GM12873 (cell line): ENCODE measurements around the gene NACC2.

Experiments used
- TF ChIP-seq, protein P1 (sequence below): IDR thresholded peaks from 2 replicates; pipeline ENCODE4 v1.5.1; 2012; ENCODE audit warnings: low read depth, mild to moderate bottlenecking, moderate library complexity, low read length, control low read depth; ENCODE audit not compliant: insufficient read depth; ENCODE audit errors: missing control alignments

NACC2 gene

DNA sequence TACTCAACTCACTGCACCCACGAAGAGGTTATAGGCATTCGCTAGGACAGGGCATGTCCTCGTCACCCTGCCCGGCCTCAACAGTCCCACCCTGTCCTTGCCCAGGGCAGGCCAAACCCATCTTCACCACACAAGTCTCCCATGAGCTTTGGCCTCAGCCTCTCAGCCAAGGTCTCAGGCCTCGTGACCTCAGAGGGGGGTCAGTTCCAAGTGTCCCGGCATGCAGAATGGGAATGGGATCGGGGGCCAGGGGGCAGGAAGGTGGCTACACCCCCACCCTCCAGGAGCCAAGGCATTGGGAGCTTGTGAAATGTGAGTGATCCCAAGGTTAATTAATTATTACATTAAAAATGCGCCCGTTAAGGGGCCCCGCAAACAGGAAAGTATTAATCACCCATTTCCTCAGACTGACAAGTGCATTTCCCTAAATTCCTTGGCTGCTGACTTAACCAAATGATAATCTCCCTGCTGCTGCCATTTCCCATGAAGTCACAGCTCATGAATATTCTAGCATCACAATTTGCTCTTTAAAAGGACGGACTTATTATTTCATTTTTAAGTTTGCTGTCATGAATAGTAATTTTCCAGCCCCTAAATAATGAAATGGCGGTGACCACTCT is 125.9 kb downstream of the NACC2 start:
- TF ChIP-seq, protein P1, sequence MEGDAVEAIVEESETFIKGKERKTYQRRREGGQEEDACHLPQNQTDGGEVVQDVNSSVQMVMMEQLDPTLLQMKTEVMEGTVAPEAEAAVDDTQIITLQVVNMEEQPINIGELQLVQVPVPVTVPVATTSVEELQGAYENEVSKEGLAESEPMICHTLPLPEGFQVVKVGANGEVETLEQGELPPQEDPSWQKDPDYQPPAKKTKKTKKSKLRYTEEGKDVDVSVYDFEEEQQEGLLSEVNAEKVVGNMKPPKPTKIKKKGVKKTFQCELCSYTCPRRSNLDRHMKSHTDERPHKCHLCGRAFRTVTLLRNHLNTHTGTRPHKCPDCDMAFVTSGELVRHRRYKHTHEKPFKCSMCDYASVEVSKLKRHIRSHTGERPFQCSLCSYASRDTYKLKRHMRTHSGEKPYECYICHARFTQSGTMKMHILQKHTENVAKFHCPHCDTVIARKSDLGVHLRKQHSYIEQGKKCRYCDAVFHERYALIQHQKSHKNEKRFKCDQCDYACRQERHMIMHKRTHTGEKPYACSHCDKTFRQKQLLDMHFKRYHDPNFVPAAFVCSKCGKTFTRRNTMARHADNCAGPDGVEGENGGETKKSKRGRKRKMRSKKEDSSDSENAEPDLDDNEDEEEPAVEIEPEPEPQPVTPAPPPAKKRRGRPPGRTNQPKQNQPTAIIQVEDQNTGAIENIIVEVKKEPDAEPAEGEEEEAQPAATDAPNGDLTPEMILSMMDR: no peak

DNA sequence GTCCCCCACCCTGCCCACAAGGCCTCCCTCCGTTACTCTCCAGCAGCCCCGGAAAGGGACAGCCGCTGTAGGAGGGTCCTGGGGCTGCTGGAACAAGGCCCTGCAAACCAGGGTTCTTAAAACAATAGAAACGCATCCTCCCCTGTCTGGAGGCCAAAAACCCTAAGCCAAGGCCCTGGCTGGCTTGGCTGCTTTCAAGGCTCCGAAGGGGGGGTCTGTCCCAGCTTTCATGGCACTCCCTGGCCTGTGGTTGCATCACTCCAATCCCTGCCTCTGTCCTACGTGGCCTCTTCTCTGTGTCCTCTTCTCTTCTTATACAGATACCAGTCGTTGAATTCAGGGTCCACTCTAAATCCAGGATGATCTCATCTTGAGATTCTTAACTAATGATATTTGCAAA is 126.5 kb downstream of the NACC2 start:
- TF ChIP-seq, protein P1: no peak

DNA sequence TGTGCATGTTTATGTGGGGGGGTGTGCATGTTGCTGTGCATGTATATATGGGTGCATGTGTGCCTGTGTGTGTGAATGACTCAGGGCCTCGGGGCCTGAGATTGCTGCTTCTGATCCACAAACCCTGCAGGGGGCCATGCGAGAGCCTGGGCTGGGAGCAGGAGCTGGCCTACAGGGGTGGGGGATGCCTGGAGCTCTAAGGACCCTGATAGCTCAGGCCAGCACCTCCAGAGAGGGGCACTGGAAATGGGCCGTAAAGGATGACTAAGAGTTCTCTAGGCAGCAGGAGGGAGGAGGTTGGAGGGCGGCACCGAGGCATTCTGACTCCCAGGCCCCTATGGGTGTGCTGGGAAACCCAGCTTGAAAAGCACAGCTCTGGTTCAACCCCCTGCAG is 127.0 kb downstream of the NACC2 start:
- TF ChIP-seq, protein P1: no peak

DNA sequence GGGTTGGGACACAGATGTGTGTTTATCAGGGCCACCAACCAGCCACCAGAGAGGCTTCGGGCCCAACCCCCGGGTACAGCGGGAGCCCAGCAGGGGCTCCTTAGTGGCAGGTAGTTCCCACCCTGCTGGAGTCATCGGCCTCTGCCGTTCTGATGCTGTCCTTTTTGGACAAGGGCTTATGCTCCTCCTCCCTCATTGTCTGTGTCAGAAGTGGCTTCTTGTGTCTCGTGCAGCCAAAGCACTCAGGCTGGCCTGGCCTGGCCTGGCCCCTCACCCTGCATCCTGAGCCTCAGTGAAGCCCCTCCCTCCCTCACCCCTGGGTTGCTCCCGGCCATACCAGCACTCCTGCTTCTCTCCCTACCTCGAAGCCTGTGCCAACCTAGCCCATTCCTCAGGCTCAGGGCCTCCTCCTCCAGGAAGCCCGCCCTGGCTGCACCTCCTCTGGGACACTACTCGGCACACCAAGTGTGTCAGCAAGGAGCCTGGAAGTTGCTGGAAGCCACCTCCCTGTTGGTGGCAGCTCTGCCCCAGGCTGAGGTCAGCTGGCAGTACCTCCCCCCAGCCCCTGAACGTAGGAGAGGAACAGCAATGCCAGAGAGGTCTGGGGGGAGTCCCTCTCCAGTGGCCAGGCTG is 129.8 kb downstream of the NACC2 start:
- TF ChIP-seq, protein P1: no peak

DNA sequence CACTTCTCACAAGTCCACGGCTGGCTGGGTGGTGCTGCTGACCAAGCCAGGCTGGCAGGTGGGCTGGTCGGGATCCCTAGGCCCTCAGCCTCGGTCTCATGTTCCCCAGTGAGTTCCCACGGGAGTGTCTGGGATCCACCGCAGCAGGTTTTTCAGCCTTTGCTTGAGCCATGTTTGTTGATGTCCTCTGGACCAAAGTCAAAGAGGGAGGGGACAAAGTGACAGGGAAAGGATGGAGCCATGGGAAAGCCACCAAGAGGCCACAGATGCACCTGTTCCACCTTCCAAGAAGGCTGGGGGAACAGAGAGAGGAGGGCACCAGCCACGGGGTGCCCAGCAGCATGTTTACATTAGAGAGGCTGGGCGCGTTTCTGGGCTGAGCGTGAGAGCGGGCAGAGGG is 131.2 kb downstream of the NACC2 start:
- TF ChIP-seq, protein P1: no peak

DNA sequence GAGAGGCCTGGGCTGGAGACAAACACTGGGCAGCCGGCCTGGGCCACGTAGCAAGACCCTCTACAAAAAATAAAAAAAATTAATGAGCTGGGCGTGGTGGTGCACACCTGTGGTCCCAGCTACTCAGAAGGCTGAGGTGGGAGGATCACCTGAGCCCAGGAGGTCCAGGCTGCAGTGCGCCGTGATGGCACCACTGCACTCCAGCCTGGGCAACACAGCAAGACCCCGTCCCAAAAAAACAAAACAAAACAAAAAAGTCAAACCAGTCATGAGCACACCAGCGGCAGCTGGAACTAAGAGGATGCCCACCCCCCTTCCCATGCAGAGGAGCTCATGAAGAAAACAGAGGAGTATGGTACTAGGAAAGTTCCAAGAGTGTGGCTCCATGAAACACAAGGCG is 131.8 kb downstream of the NACC2 start:
- TF ChIP-seq, protein P1: no peak

DNA sequence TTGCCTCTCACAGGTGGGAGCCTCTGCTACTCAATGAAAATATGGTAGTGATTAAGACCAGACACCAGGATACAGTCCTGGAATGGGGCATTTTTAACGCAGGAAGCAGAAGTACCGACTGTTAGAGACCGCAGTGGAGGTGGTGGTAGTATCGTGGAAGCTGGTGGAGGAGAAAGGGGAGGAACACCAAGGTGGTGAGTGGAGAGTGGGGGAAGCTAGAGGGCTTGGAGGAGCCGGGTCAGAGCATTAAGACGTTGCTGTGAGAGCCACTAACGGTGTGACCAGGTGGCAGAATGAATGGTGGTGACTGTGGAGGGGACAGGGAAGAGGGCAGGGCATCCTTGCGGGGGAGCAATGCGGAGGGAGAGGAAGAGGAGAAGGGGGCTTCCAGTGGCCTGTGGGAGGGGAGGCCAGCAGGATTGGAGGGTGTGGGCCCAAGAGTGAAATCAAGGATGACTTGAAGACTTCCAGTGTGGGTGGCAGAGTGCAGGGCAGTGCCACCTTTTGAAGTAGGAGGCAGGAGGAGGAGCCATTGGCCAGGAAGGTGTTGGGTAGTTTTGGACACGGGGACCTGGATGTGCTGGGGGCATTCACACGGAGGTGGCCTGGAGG is 132.3 kb downstream of the NACC2 start:
- TF ChIP-seq, protein P1: no peak
